ENCODE measurements around the gene SPESP1.

SPESP1 gene

GRCh38 chr15:68982976-68983563, 52.7 kb downstream of the SPESP1 start:
- Histone ChIP-seq H2AFZ (ENCODE audit: low read depth) (no peak overlapping the region), H3K4me2 (no peak overlapping the region), H3K9ac (no peak overlapping the region), H3K36me3 (ENCODE audit: insufficient read depth) (no peaks in the 10 kb centered on the region), H3K4me3 (IDR thresholded peaks at IDR 0.05; ENCODE audit: insufficient read depth, low read depth, low read length) (no peak overlapping the region), H3K4me1 (ENCODE audit: low read depth, poor library complexity, severe bottlenecking) (no peaks in the 10 kb centered on the region), H3K79me2 (ENCODE audit: insufficient read depth, low read depth) (no peaks in the 10 kb centered on the region), H3K27me3 (ENCODE audit: insufficient read depth, low read depth) (no peaks in the 10 kb centered on the region), H3K27ac (no peak overlapping the region), H4K20me1 (ENCODE audit: insufficient read depth) (no peaks in the 10 kb centered on the region)
- no peak for TF ChIP-seq CTCF (conservative IDR thresholded peaks at IDR 0.05; ENCODE audit: low read depth, low read length)

GRCh38 chr15:68983961-68984481, 53.7 kb downstream of the SPESP1 start:
- Histone ChIP-seq H3K9ac (no peak overlapping the region), H3K4me1 (ENCODE audit: low read depth, poor library complexity, severe bottlenecking) (no peaks in the 10 kb centered on the region), H3K27ac (no peak overlapping the region), H2AFZ (ENCODE audit: low read depth) (no peak overlapping the region), H3K4me2 (no peak overlapping the region), H3K36me3 (ENCODE audit: insufficient read depth) (no peaks in the 10 kb centered on the region), H3K27me3 (ENCODE audit: insufficient read depth, low read depth) (no peaks in the 10 kb centered on the region), H3K79me2 (ENCODE audit: insufficient read depth, low read depth) (no peaks in the 10 kb centered on the region), H3K4me3 (IDR thresholded peaks at IDR 0.05; ENCODE audit: insufficient read depth, low read depth, low read length) (no peak overlapping the region), H4K20me1 (ENCODE audit: insufficient read depth) (no peaks in the 10 kb centered on the region)
- TF ChIP-seq CTCF (conservative IDR thresholded peaks at IDR 0.05; ENCODE audit: low read depth, low read length): no peak

- Histone ChIP-seq H4K20me1 (ENCODE audit: insufficient read depth) (no peaks in the 10 kb centered on the region), H3K79me2 (ENCODE audit: insufficient read depth, low read depth) (no peaks in the 10 kb centered on the region), H2AFZ (ENCODE audit: low read depth) (no peak overlapping the region), H3K27me3 (ENCODE audit: insufficient read depth, low read depth) (no peaks in the 10 kb centered on the region), H3K36me3 (ENCODE audit: insufficient read depth) (no peaks in the 10 kb centered on the region), H3K9ac (no peak overlapping the region), H3K27ac (no peak overlapping the region), H3K4me1 (ENCODE audit: low read depth, poor library complexity, severe bottlenecking) (no peaks in the 10 kb centered on the region), H3K4me3 (IDR thresholded peaks at IDR 0.05; ENCODE audit: insufficient read depth, low read depth, low read length) (no peak overlapping the region), H3K4me2 (no peak overlapping the region)
- TF ChIP-seq CTCF (conservative IDR thresholded peaks at IDR 0.05; ENCODE audit: low read depth, low read length): no peak
These were observed 54.3 kb downstream of the SPESP1 start for GRCh38 chr15:68984586-68984985.

GRCh38 chr15:68985361-68985891, 55.1 kb downstream of the SPESP1 start:
- no peaks in the 10 kb centered on the region for H3K4me1 ChIP-seq (ENCODE audit: low read depth, poor library complexity, severe bottlenecking)
- H3K4me2 ChIP-seq: no peak overlapping the region
- no peak overlapping the region for H2AFZ ChIP-seq (ENCODE audit: low read depth)
- H3K36me3 ChIP-seq (ENCODE audit: insufficient read depth): no peaks in the 10 kb centered on the region
- H3K4me3 ChIP-seq (IDR thresholded peaks at IDR 0.05; ENCODE audit: insufficient read depth, low read depth, low read length): no peak overlapping the region
- no peak overlapping the region for H3K9ac ChIP-seq
- H3K27ac ChIP-seq: no peak overlapping the region
- TF ChIP-seq CTCF (conservative IDR thresholded peaks at IDR 0.05; ENCODE audit: low read depth, low read length): no peak
- no peaks in the 10 kb centered on the region for H4K20me1 ChIP-seq (ENCODE audit: insufficient read depth)
- no peaks in the 10 kb centered on the region for H3K79me2 ChIP-seq (ENCODE audit: insufficient read depth, low read depth)
- no peaks in the 10 kb centered on the region for H3K27me3 ChIP-seq (ENCODE audit: insufficient read depth, low read depth)

All from KMS-11 (cell line).